Liver (tissue), 9 donors: ENCODE data around the gene ALG9. TPM values are rescaled to one million over a fixed set of nuclear protein-coding genes. Genes with fewer than 3 reads are reported as not detected.

ENCODE experiments used
- DNase-seq: peaks from one replicate; pipeline ENCODE4 v3.0.0-alpha.2; 2017; ENCODE audit warnings: low spot score
- H3K27ac ChIP-seq, 2 donors: one replicate each; pipeline ENCODE4 v1.7.0; 2013; ENCODE audit warnings: inconsistent platforms in 2 of 2, low read length in 2 of 2, control low read depth in 1 of 2, low read depth in 1 of 2, mild to moderate bottlenecking in 1 of 2
- H3K27me3 ChIP-seq, 4 donors: one replicate each; pipeline versions ENCODE4 v1.6.1 to v1.7.0; 2013; ENCODE audit warnings: low read length in 3 of 4, inconsistent platforms in 1 of 4, mild to moderate bottlenecking in 1 of 4, moderate library complexity in 1 of 4; ENCODE audit not compliant: control insufficient read depth in 4 of 4, insufficient read depth in 4 of 4
- H3K36me3 ChIP-seq, 4 donors: one replicate each; pipeline versions ENCODE4 v1.6.1 to v1.7.0; 2013; ENCODE audit warnings: low read length in 3 of 4, mild to moderate bottlenecking in 3 of 4, low read depth in 1 of 4, moderate library complexity in 1 of 4; ENCODE audit not compliant: control insufficient read depth in 4 of 4, insufficient read depth in 3 of 4
- H3K4me1 ChIP-seq, 4 donors: one replicate each; pipeline versions ENCODE4 v1.6.1 to v1.7.0; 2013; ENCODE audit warnings: low read length in 3 of 4, mild to moderate bottlenecking in 3 of 4, moderate library complexity in 1 of 4; ENCODE audit not compliant: control insufficient read depth in 4 of 4, insufficient read depth in 4 of 4
- H3K4me3 ChIP-seq, 3 donors: one replicate each; pipeline versions ENCODE4 v1.6.1 to v1.7.0; 2013; ENCODE audit warnings: low read length in 3 of 3, control low read depth in 1 of 3, low read depth in 1 of 3, mild to moderate bottlenecking in 1 of 3
- H3K9ac ChIP-seq, 2 donors: one replicate each; pipeline ENCODE4 v1.7.0; 2013; ENCODE audit warnings: low read length in 2 of 2, mild to moderate bottlenecking in 2 of 2, moderate library complexity in 2 of 2, control low read depth in 1 of 2, low read depth in 1 of 2
- H3K9me3 ChIP-seq, 4 donors: one replicate each; pipeline versions ENCODE4 v1.6.1 to v1.7.0; 2013; ENCODE audit warnings: low read length in 3 of 4; ENCODE audit not compliant: control insufficient read depth in 4 of 4
- EGR1 ChIP-seq, 2 donors: IDR thresholded peaks; 2 replicates each; pipeline ENCODE4 v1.6.1; 2016 to 2018; ENCODE audit warnings: antibody characterized with exemption in 2 of 2, low read depth in 2 of 2
- FOXA1 ChIP-seq: IDR thresholded peaks from 2 replicates; pipeline ENCODE4 v1.6.1; 2016; ENCODE audit warnings: antibody characterized with exemption
- FOXA2 ChIP-seq: IDR thresholded peaks from 2 replicates; pipeline ENCODE4 v1.6.1; 2016; ENCODE audit warnings: antibody characterized with exemption
- GABPA ChIP-seq, 2 donors: IDR thresholded peaks in 1 of 2; conservative IDR thresholded peaks in 1 of 2; 2 replicates each; pipeline ENCODE4 v1.6.1; 2016; ENCODE audit warnings: antibody characterized with exemption in 2 of 2, mild to moderate bottlenecking in 1 of 2, moderate library complexity in 1 of 2
- HNF4A ChIP-seq, 2 donors: conservative IDR thresholded peaks; 2 replicates each; pipeline ENCODE4 v1.6.1; 2016; ENCODE audit warnings: antibody characterized with exemption in 2 of 2, mild to moderate bottlenecking in 2 of 2
- HNF4G ChIP-seq: IDR thresholded peaks from 2 replicates; pipeline ENCODE4 v1.6.1; 2016; ENCODE audit warnings: antibody characterized with exemption
- NR2F2 ChIP-seq: IDR thresholded peaks from 2 replicates; pipeline ENCODE4 v1.6.1; 2016; ENCODE audit warnings: antibody characterized with exemption
- RAD21 ChIP-seq, 2 donors: IDR thresholded peaks; 2 replicates each; pipeline ENCODE4 v1.6.1; 2016; ENCODE audit warnings: antibody characterized with exemption in 2 of 2, mild to moderate bottlenecking in 2 of 2
- RXRA ChIP-seq, 2 donors: IDR thresholded peaks; 2 replicates each; pipeline ENCODE4 v1.6.1; 2017 to 2018; ENCODE audit warnings: antibody characterized with exemption in 2 of 2, mild to moderate bottlenecking in 1 of 2
- SP1 ChIP-seq: IDR thresholded peaks from 2 replicates; pipeline ENCODE4 v1.6.1; 2018; ENCODE audit warnings: antibody characterized with exemption, mild to moderate bottlenecking
- TAF1 ChIP-seq: conservative IDR thresholded peaks from 2 replicates; pipeline ENCODE4 v1.6.1; 2016; ENCODE audit warnings: antibody characterized with exemption, mild to moderate bottlenecking
- YY1 ChIP-seq: IDR thresholded peaks from 2 replicates; pipeline ENCODE4 v1.6.1; 2016; ENCODE audit warnings: antibody characterized with exemption, mild to moderate bottlenecking
- WGBS: extraction: QIAGEN DNeasy Blood & Tissue Kit; methylation state at CpG from one replicate; pipeline ENCODE4 v1.1.7; 2013; 5-methylcytosine and 5-hydroxymethylcytosine counted together
- polyA plus RNA-seq, 2 donors: library from polyadenylated mRNA; stranded (reverse) in 1 of 2; unstranded in 1 of 2; fragments of 200-250 nt in 1 of 2; fragments of >200 nt in 1 of 2; fragmentation: Nextera tagmentation in 1 of 2; extraction: Ambion mirVana in 1 of 2; gene quantifications; one replicate each; pipeline versions ENCODE4 v1.2.1 to v1.2.3, GENCODE V29; 2013 to 2015
- total RNA-seq, 2 donors: library from RNA; depleted of rRNA; stranded (reverse); fragments of >200 nt; gene quantifications; one replicate each; pipeline ENCODE4 v1.2.3, GENCODE V29; 2014
- TF ChIP-seq, protein P1 (sequence below): IDR thresholded peaks from 2 replicates; pipeline ENCODE4 v1.6.1; 2016; ENCODE audit warnings: antibody characterized with exemption
- TF ChIP-seq, protein P2 (sequence below): IDR thresholded peaks from 2 replicates; pipeline ENCODE4 v1.6.1; 2016; ENCODE audit warnings: antibody characterized with exemption
- TF ChIP-seq, protein P3 (sequence below): IDR thresholded peaks from 2 replicates; pipeline ENCODE4 v1.6.1; 2016; ENCODE audit warnings: antibody characterized with exemption, mild to moderate bottlenecking
- TF ChIP-seq, protein P4 (sequence below): IDR thresholded peaks from 2 replicates; pipeline ENCODE4 v1.6.1; 2016; ENCODE audit warnings: antibody characterized with exemption
- TF ChIP-seq, protein P5 (sequence below): fragments of 150-350 bp; IDR thresholded peaks from 2 replicates; pipeline ENCODE4 v1.5.1; 2017; ENCODE audit warnings: improper control_type of control experiment, low read depth, low read length; ENCODE audit not compliant: missing input control
- donor health status: healthy.
- donor health status: healthy.
- donor health status: healthy.
- donor health status: healthy.
- donor health status: healthy.

Gene ALG9
- total and polyA plus RNA-seq, 4 donors: 13.7 to 36.3 (median 20.2) TPM

DNA sequence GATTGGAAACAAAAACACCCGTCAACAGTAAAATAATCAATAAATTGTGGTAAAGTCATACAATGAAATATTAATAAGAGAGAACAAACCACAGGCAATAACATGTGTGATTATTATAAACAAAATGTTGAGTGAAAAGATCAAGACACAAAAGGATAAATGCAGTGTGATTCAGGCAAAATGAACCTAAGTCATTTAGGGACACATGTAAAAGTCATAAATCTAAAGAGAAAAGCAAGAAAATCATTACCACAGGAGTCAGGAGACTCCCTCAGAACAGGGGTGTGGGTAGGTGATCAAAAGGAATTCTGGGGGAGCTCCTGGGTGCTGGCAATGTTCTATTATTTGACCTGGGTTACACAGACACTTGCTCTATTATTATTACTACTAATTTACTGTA, 57.3 kb downstream of the ALG9 start:
- Histone ChIP-seq H3K36me3 (no peaks in the 10 kb centered on the region), H3K4me3 (no peak overlapping the region), H3K4me1 (no peaks in the 10 kb centered on the region), H3K27me3 (no peaks in the 10 kb centered on the region), H3K27ac (no peak overlapping the region), H3K9me3 (no peaks in the 10 kb centered on the region), H3K9ac (no peak overlapping the region)
- no peak for TF ChIP-seq YY1
- TF ChIP-seq, protein P1, sequence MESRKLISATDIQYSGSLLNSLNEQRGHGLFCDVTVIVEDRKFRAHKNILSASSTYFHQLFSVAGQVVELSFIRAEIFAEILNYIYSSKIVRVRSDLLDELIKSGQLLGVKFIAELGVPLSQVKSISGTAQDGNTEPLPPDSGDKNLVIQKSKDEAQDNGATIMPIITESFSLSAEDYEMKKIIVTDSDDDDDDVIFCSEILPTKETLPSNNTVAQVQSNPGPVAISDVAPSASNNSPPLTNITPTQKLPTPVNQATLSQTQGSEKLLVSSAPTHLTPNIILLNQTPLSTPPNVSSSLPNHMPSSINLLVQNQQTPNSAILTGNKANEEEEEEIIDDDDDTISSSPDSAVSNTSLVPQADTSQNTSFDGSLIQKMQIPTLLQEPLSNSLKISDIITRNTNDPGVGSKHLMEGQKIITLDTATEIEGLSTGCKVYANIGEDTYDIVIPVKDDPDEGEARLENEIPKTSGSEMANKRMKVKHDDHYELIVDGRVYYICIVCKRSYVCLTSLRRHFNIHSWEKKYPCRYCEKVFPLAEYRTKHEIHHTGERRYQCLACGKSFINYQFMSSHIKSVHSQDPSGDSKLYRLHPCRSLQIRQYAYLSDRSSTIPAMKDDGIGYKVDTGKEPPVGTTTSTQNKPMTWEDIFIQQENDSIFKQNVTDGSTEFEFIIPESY: no peak
- no peak for DNase-seq
- 64% methylated on average over 1 of the region's 1 CpG for WGBS

DNA sequence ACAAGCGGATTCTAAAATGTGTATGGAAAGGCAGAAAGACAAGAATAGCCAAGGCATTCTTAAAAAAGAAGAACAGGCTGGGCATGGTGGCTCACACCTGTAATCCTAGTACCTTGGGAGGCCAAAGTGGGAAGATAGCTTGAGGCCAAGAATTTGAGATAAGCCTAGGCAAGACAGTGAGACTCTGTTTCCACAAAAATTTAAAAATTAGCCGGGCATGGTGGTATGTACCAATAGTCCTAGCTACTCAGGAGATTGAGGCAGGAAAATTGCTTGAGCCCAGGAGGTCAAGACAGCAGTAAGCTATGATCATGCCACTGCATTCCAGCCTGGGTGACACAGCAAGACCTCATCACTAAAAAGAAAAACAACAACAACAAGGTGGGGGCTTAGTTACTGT, 59.2 kb downstream of the ALG9 start:
- no peaks in the 10 kb centered on the region for H3K27me3 ChIP-seq
- WGBS: 98% methylated on average over 2 of the region's 2 CpGs
- H3K9ac ChIP-seq: no peak overlapping the region
- H3K4me3 ChIP-seq: no peak overlapping the region
- no peaks in the 10 kb centered on the region for H3K9me3 ChIP-seq
- no peak for DNase-seq
- H3K4me1 ChIP-seq: peaks cover 0 to 4% (median 0%) of the 10 kb centered on the region in 4 donors
- no peak overlapping the region for H3K27ac ChIP-seq
- no peak for TF ChIP-seq FOXA1
- no peak for TF ChIP-seq SP1
- TF ChIP-seq, protein P2, sequence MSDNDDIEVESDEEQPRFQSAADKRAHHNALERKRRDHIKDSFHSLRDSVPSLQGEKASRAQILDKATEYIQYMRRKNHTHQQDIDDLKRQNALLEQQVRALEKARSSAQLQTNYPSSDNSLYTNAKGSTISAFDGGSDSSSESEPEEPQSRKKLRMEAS: no peak
- TF ChIP-seq TAF1: no peak
- no peak for TF ChIP-seq FOXA2
- TF ChIP-seq, protein P3, sequence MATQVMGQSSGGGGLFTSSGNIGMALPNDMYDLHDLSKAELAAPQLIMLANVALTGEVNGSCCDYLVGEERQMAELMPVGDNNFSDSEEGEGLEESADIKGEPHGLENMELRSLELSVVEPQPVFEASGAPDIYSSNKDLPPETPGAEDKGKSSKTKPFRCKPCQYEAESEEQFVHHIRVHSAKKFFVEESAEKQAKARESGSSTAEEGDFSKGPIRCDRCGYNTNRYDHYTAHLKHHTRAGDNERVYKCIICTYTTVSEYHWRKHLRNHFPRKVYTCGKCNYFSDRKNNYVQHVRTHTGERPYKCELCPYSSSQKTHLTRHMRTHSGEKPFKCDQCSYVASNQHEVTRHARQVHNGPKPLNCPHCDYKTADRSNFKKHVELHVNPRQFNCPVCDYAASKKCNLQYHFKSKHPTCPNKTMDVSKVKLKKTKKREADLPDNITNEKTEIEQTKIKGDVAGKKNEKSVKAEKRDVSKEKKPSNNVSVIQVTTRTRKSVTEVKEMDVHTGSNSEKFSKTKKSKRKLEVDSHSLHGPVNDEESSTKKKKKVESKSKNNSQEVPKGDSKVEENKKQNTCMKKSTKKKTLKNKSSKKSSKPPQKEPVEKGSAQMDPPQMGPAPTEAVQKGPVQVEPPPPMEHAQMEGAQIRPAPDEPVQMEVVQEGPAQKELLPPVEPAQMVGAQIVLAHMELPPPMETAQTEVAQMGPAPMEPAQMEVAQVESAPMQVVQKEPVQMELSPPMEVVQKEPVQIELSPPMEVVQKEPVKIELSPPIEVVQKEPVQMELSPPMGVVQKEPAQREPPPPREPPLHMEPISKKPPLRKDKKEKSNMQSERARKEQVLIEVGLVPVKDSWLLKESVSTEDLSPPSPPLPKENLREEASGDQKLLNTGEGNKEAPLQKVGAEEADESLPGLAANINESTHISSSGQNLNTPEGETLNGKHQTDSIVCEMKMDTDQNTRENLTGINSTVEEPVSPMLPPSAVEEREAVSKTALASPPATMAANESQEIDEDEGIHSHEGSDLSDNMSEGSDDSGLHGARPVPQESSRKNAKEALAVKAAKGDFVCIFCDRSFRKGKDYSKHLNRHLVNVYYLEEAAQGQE: no peak
- TF ChIP-seq, protein P1: no peak
- TF ChIP-seq HNF4A (conservative IDR thresholded peaks at IDR 0.05): no peak
- no peak for TF ChIP-seq RXRA (IDR thresholded peaks at IDR 0.05)
- TF ChIP-seq YY1: no peak
- no peak for TF ChIP-seq NR2F2
- TF ChIP-seq RAD21 (IDR thresholded peaks at IDR 0.05): no peak
- no peak for TF ChIP-seq GABPA (IDR thresholded peaks at IDR 0.05 in 1 of 2, conservative IDR thresholded peaks at IDR 0.05 in 1 of 2)
- TF ChIP-seq HNF4G: no peak
- TF ChIP-seq, protein P4, sequence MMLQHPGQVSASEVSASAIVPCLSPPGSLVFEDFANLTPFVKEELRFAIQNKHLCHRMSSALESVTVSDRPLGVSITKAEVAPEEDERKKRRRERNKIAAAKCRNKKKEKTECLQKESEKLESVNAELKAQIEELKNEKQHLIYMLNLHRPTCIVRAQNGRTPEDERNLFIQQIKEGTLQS: no peak
- no peak for TF ChIP-seq EGR1 (IDR thresholded peaks at IDR 0.05; ENCODE audit: low read depth in 2 of 2)
- TF ChIP-seq, protein P5, sequence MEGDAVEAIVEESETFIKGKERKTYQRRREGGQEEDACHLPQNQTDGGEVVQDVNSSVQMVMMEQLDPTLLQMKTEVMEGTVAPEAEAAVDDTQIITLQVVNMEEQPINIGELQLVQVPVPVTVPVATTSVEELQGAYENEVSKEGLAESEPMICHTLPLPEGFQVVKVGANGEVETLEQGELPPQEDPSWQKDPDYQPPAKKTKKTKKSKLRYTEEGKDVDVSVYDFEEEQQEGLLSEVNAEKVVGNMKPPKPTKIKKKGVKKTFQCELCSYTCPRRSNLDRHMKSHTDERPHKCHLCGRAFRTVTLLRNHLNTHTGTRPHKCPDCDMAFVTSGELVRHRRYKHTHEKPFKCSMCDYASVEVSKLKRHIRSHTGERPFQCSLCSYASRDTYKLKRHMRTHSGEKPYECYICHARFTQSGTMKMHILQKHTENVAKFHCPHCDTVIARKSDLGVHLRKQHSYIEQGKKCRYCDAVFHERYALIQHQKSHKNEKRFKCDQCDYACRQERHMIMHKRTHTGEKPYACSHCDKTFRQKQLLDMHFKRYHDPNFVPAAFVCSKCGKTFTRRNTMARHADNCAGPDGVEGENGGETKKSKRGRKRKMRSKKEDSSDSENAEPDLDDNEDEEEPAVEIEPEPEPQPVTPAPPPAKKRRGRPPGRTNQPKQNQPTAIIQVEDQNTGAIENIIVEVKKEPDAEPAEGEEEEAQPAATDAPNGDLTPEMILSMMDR: no peak
- H3K36me3 ChIP-seq: no peaks in the 10 kb centered on the region
